Right atrium auricular region (tissue), 2 donors: ENCODE measurements around the gene PSMA6. TPM values are rescaled to one million over a fixed set of nuclear protein-coding genes. Genes with fewer than 3 reads are reported as not detected.

Experiments
- DNase-seq: peaks from one replicate; pipeline ENCODE4 v3.0.0-alpha.2; 2019; ENCODE audit warnings: low spot score
- H3K27ac ChIP-seq, 2 donors: fragments of 200-600 bp; sonication (generic); 1 replicate in 1 of 2; 2 replicates in 1 of 2; pipeline ENCODE4 v1.5.1; 2016 to 2019
- H3K27me3 ChIP-seq, 2 donors: fragments of 200-600 bp; sonication (generic); one replicate each; pipeline versions ENCODE4 v1.5.1 to v1.6.0; 2017 to 2019
- H3K36me3 ChIP-seq: fragments of 200-600 bp; sonication (generic); one replicate; pipeline ENCODE4 v1.5.1; 2016
- H3K4me1 ChIP-seq, 2 donors: fragments of 200-600 bp; sonication (generic); one replicate each; pipeline versions ENCODE4 v1.5.1 to v1.6.0; 2017 to 2019
- H3K4me3 ChIP-seq, 2 donors: fragments of 200-600 bp; sonication (generic); 1 replicate in 1 of 2; 2 replicates in 1 of 2; pipeline ENCODE4 v1.5.1; 2017 to 2019; ENCODE audit warnings: mild to moderate bottlenecking in 1 of 2, moderate library complexity in 1 of 2
- H3K9me3 ChIP-seq, 2 donors: fragments of 200-600 bp; sonication (generic); one replicate each; pipeline ENCODE4 v1.5.1; 2019
- CTCF ChIP-seq, 2 donors: fragments of 200-600 bp; sonication (generic); IDR thresholded peaks; one replicate each; pipeline ENCODE4 v1.5.1; 2019; ENCODE audit warnings: antibody characterized with exemption in 2 of 2
- total RNA-seq, 2 donors: library from RNA; depleted of rRNA; stranded (reverse); fragments of >200 nt; gene quantifications; one replicate each; pipeline ENCODE4 v1.1.0, GENCODE V29; 2016

PSMA6 gene
- total RNA-seq, 2 donors from 2014 or later: 143 to 191 TPM

GRCh38 chr14:35305633-35306032, 13.5 kb downstream of the PSMA6 start:
- Histone ChIP-seq H3K4me1 (peaks cover 0 to 26% of the 10 kb centered on the region in 2 donors), H3K4me3 (no peak overlapping the region), H3K27ac (no peak overlapping the region), H3K9me3 (no peaks in the 10 kb centered on the region), H3K27me3 (no peaks in the 10 kb centered on the region), H3K36me3 (peaks cover 21% of the 10 kb centered on the region)
- no peak for DNase-seq
- no peak for TF ChIP-seq CTCF (IDR thresholded peaks at IDR 0.05)

GRCh38 chr14:35306114-35306513, 13.9 kb downstream of the PSMA6 start:
- no peaks in the 10 kb centered on the region for H3K9me3 ChIP-seq
- TF ChIP-seq CTCF (IDR thresholded peaks at IDR 0.05): no peak
- H3K4me1 ChIP-seq: peaks cover 0 to 21% of the 10 kb centered on the region in 2 donors
- no peaks in the 10 kb centered on the region for H3K27me3 ChIP-seq
- H3K27ac ChIP-seq: no peak overlapping the region
- no peak overlapping the region for H3K4me3 ChIP-seq
- peaks cover 26% of the 10 kb centered on the region for H3K36me3 ChIP-seq
- no peak for DNase-seq

- Histone ChIP-seq H3K36me3 (peaks cover 57% of the 10 kb centered on the region), H3K4me1 (no peaks in the 10 kb centered on the region), H3K4me3 (no peak overlapping the region), H3K27me3 (no peaks in the 10 kb centered on the region), H3K9me3 (no peaks in the 10 kb centered on the region), H3K27ac (no peak overlapping the region)
- no peak for TF ChIP-seq CTCF (IDR thresholded peaks at IDR 0.05)
- DNase-seq: no peak
Measured at GRCh38 chr14:35317820-35318219, 25.6 kb downstream of the PSMA6 start.

GRCh38 chr14:35319509-35319908, 27.3 kb downstream of the PSMA6 start:
- DNase-seq: no peak
- H3K4me1 ChIP-seq: no peaks in the 10 kb centered on the region
- H3K27ac ChIP-seq: no peak overlapping the region
- no peak overlapping the region for H3K4me3 ChIP-seq
- no peak for TF ChIP-seq CTCF (IDR thresholded peaks at IDR 0.05)
- H3K9me3 ChIP-seq: no peaks in the 10 kb centered on the region
- peaks cover 40% of the 10 kb centered on the region for H3K36me3 ChIP-seq
- H3K27me3 ChIP-seq: no peaks in the 10 kb centered on the region

- H3K36me3 ChIP-seq: peaks cover 31% of the 10 kb centered on the region
- H3K4me1 ChIP-seq: no peaks in the 10 kb centered on the region
- no peak overlapping the region for H3K4me3 ChIP-seq
- DNase-seq: no peak
- H3K27ac ChIP-seq: no peak overlapping the region
- no peaks in the 10 kb centered on the region for H3K27me3 ChIP-seq
- TF ChIP-seq CTCF (IDR thresholded peaks at IDR 0.05): no peak
- no peaks in the 10 kb centered on the region for H3K9me3 ChIP-seq
Measured at GRCh38 chr14:35320472-35320871, 28.3 kb downstream of the PSMA6 start.

- Histone ChIP-seq H3K4me1 (no peaks in the 10 kb centered on the region), H3K27ac (no peak overlapping the region), H3K9me3 (no peaks in the 10 kb centered on the region), H3K36me3 (no peaks in the 10 kb centered on the region), H3K4me3 (no peak overlapping the region), H3K27me3 (no peaks in the 10 kb centered on the region)
- no peak for TF ChIP-seq CTCF (IDR thresholded peaks at IDR 0.05)
- DNase-seq: no peak
Measured at GRCh38 chr14:35326375-35326774, 34.2 kb downstream of the PSMA6 start.
